DMS79 treated with DMSO at 0.1 percent for 48 hours (cell line): ENCODE measurements around the gene OSBPL5.

Experiments used
- DNase-seq: peaks from one replicate; lab custom pipeline; 2025; lab: John Stamatoyannopoulos, UW

OSBPL5 gene

DNA sequence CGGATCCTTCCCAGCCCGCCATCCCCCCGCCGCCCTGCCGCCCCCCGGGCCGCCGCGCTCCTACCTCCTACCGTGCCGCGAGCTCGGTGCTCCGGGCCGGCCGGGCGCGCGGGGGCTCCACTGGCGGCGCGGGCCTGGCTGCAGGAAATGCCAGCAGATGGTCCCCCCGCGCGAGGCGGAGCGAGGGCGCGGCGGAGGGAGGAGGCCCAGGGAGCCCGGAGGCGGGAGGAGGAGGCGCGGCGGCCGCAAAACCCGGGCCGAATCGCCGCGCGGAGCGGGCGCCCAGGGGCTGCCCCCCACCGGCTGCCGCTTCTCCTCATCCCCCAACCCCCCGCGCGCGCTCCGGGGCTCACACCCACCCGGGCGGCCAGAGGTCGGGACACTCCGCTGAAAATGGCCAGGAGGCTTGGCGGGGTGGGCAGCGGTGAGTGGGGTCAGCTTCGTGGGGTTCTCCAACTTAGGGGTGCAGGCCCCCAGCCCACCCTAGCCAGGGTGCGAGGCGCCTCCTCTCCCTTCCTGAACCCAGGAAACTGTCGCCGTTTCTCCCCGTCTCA lies at the start of gene OSBPL5:
TSS of gene OSBPL5 (minus strand) at position 159 of the 554 bp plus-strand sequence. CDS start 36,162 bp downstream, outside the sequence.
- no peak for DNase-seq

DNA sequence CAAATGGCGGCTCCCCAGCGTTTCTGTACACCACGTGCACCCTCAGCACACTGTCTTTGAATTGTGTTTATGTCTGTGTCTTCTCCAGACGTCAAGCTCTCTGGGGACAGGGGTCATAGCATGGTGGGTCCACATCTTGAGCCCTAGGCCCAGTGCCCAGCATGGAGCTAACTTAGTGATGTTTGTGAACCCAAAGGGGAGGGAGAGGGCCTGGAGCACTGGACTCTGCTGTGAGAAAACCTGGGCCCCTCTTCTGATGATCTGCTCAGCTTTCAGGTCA lies 49.2 kb upstream of the OSBPL5 start:
- DNase-seq = no peak

- no peak for DNase-seq
Observed at GRCh38 chr11:3213659-3214419, 48.7 kb upstream of the OSBPL5 start.

DNA sequence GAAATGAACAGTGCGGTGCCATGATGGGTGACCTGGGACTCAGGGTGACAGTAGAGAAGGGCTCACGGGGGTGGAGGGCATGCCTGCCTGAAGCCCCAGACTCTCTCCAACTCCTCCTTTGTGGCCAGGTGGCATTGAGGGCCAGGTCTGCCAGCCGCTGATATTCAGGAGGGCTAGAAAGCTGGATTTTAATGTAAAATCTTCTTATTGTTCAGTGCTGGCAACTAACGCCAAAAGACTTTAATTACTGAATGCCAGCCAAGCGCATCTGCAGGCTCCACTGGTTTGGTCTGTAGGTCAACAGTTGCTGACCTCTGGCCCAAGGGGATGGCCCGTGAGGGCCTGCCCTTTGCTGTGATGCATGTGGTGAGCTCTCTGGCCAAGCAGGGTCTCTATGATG lies 43.2 kb upstream of the OSBPL5 start:
- DNase-seq = no peak

DNA sequence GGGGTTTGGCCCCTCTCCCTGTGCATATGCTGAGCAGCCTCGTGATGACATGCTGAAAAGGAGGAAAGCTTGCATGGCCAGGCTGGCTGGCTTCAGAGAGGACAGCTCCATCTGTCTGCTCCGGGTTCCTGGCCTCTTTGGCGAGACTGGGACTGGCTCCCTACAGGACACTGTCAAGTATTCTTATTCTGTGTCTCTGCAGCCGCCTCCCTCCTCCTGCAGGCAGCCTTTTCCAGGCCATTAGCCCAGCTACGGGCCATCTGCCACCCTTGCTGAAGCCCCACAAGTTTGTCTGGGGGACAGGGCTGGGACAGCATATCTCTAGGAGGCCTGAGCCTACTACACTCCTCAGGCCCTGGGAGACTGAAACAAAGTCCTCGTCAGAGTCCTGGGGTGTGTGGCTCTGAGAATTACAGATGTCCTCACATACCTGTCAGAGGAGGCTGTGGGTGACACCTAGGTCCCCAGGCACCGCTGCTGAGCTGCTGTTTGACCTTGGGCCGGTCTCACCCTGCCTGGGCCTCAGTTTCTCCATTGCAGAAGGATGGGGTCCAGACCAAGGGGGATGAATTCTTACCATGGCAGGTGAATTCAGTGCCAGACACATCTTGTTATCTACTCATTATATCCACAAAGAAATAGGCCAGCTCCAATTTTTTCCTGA lies 42.5 kb upstream of the OSBPL5 start:
- DNase-seq = no peak

DNA sequence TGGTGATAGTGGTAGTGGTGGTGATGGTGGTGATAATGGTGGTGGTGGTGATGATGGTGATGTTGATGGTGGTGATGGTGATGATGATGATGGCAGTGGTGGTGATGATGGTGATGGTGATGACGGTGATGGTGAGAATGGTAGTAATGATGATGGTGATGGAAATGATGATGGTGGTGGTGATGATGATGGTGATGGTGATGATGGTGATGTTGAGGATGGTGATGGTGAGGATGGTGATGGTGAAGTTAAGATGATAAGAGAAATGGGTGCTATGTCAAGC lies 41.8 kb upstream of the OSBPL5 start:
- DNase-seq = no peak

DNA sequence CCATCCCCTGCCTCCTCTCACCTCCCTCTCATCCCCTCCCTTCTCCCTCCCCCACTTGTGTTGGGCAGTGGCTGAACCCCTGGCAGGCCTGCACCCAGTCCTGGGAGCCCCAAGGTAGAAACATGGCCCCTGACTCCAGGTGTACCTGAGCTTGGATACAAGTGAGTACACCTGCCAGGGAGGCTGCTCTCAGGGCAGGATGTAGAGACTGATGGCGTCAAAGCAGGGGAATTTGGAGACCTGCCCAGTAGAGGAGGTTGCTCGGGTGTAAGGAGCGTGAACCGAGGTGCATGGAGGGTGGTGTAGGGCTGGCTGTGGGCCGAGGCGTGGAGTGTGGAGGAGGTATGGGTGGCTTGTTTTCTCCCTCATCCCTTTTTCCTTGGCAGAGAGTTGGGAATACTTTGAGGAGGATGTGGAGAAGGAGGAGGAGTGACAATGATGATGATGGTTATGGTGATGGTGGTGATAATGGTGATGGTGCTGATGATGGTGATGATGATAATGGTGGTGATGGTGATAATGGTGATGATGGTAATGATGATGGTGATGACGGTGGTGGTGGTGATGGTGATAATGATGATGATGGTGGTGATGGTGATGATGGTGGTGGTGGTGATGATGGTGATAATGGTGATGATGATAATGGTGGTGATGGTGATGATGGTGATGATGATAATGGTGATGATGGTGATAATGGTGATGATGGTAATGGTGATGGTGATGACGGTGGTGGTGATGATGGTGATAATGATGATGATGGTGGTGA lies 41.2 kb upstream of the OSBPL5 start:
- no peak for DNase-seq

- DNase-seq = no peak
Observed at GRCh38 chr11:3205261-3206155, 40.4 kb upstream of the OSBPL5 start.

DNA sequence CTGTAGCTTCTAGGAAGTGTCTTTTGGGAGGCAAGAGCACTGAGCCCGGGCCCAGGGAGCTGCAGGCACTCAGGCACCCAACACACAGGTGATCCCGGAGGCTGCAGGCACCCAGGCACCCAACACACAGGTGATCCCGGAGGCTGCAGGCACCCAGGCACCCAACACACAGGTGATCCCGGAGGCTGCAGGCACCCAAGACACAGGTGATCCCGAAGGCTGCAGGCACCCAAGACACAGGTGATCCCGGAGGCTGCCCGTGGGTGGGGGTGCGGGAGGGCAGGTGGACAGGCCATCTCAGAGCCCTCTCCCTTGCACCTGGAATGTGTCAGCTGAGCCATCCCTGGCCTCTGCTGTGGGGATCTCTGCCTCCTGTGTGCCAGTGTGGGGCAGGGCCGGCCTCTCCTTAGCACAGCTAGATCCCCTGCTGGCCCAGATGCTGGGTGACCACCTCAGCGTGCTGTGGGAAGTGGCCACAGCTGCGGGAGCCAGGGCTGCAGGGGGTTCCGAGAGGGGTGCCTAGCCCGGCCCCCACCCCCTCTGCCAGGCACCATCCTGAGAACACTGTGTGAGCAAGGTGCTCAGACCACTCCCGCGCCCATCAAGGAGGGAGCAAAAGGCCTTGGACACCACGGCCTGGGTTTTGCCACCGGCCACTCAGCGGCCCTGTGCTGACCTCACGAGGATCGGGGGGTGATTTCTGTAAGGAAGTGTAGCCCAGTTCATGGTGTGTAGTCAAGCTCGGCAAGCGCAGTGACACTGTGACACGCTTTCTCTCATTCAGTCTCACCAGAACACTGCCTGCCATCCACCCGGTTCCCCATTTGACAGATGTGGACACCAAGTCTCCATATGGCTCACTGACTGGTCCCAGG lies 39.3 kb upstream of the OSBPL5 start:
- no peak for DNase-seq

GRCh38 chr11:3203221-3204043 lies 38.3 kb upstream of the OSBPL5 start:
- DNase-seq = no peak

GRCh38 chr11:3202759-3203158 lies 37.6 kb upstream of the OSBPL5 start:
- no peak for DNase-seq

GRCh38 chr11:3202305-3202704 lies 37.2 kb upstream of the OSBPL5 start:
- no peak for DNase-seq

GRCh38 chr11:3201677-3202181 lies 36.6 kb upstream of the OSBPL5 start:
- DNase-seq = no peak

GRCh38 chr11:3201112-3201581 lies 36.0 kb upstream of the OSBPL5 start:
- no peak for DNase-seq

GRCh38 chr11:3200388-3201111 lies 35.4 kb upstream of the OSBPL5 start:
- no peak for DNase-seq

- no peak for DNase-seq
Observed at GRCh38 chr11:3199537-3200295, 34.6 kb upstream of the OSBPL5 start.

DNA sequence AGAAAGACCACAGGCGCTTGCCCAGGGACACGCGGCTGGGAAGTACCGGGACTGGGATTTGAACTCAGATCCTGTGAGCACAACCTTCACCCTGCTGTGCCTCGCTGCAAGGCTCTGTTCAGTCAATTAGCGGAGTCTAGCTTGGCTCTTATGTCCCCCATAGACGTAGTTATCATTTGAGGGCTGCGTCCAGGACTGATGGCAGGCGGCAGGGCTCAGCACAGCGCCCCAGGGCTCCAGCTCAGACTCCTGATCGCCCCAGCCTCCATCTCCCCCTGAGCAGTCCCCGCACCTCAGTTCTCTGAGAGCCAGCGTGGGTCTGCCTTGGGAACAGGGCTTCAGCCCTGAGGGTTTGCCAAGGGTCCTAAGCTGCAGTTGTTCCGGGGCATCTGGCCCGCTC lies 33.7 kb upstream of the OSBPL5 start:
- DNase-seq = no peak

DNA sequence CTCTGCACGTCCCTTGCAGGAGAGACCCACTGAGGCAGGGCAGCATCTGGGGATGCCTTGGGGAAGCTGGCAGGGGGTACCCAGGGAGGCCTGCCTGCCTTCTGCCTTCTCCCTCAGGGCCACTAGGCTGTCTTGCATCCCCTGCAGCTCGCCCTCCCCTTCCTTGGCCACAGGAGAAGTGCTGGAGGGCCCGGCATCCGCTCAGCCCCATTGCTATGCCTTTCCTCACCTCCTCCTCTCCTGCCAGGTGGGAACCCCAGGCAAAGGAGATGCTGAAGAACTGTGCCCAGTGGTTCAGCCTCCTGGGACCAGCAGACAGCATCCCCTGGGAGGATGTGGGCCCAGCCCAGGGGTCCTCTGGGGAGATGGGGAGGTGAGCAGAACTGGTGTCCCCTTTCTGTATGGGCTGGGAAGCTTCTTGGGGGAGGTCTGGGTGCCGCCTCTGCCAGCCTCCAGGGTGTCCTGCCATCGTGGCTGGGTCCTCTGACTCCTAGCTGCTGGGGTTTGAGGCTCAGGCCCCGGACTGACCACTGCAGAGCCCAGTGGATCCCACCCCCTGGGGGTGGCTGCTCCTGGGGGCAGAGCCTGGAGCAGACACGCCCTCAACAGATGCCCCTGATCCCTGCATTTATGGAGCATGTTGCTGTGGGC lies 32.9 kb upstream of the OSBPL5 start:
- no peak for DNase-seq
